Neural cell (in vitro differentiated cells): Measurements from ENCODE around the gene RTP2. TPM values are rescaled to one million over a fixed set of nuclear protein-coding genes. Genes with fewer than 3 reads are reported as not detected.

Source experiments
- H2AFZ ChIP-seq: fragments of 200-600, 300-800 bp; sonication (generic), shearing (Covaris generic); 2 replicates; pipeline ENCODE4 v1.6.0; 2014; ENCODE audit warnings: low read depth, mild to moderate bottlenecking, antibody characterized with exemption, low read length, moderate library complexity
- H3F3A ChIP-seq: fragments of 200-600 bp; shearing (Covaris generic); 2 replicates; pipeline ENCODE4 v1.6.1; 2016; ENCODE audit warnings: mild to moderate bottlenecking, moderate library complexity, mixed read lengths, antibody characterized with exemption, low read length; ENCODE audit not compliant: insufficient read depth, poor library complexity, severe bottlenecking
- H3K27ac ChIP-seq: fragments of 200-600, 300-800 bp; sonication (generic), shearing (Covaris generic); 2 replicates; pipeline ENCODE4 v1.5.1; 2014; ENCODE audit warnings: mild to moderate bottlenecking, low read length, moderate library complexity
- H3K27me3 ChIP-seq: fragments of 300-800, 200-600 bp; sonication (generic), shearing (Covaris generic); 2 replicates; pipeline ENCODE4 v1.6.0; 2014; ENCODE audit warnings: mild to moderate bottlenecking, low read depth, low read length, moderate library complexity; ENCODE audit not compliant: insufficient read depth
- H3K36me3 ChIP-seq: fragments of 300-800, 200-600 bp; sonication (generic), shearing (Covaris generic); 2 replicates; pipeline ENCODE4 v1.5.1; 2014; ENCODE audit warnings: mild to moderate bottlenecking, antibody characterized with exemption, low read length, moderate library complexity; ENCODE audit not compliant: insufficient read depth
- H3K4me2 ChIP-seq: fragments of 300-800, 200-600 bp; sonication (generic), shearing (Covaris generic); 2 replicates; pipeline ENCODE4 v1.6.0; 2014; ENCODE audit warnings: mild to moderate bottlenecking, low read length
- H3K4me3 ChIP-seq: fragments of 300-800, 200-600 bp; sonication (generic), shearing (Covaris generic); 2 replicates; pipeline ENCODE4 v1.5.1; 2014; ENCODE audit warnings: mild to moderate bottlenecking, low read length, moderate library complexity
- H3K79me2 ChIP-seq: fragments of 200-600 bp; shearing (Covaris generic); replicated peaks from 2 replicates; pipeline ENCODE4 v1.6.0; 2014; ENCODE audit warnings: mild to moderate bottlenecking, low read length, moderate library complexity; ENCODE audit not compliant: insufficient read depth
- H3K9ac ChIP-seq: fragments of 300-800, 200-600 bp; sonication (generic), shearing (Covaris generic); 2 replicates; pipeline ENCODE4 v1.6.1; 2016; ENCODE audit warnings: mild to moderate bottlenecking, low read length, mixed read lengths
- H3K9me2 ChIP-seq: fragments of 200-600 bp; shearing (Covaris generic); 2 replicates; pipeline ENCODE4 v1.6.1; 2016; ENCODE audit warnings: mild to moderate bottlenecking, low read length, mixed read lengths; ENCODE audit not compliant: insufficient read depth
- H3K9me3 ChIP-seq: fragments of 200-600, 300-800 bp; sonication (generic), shearing (Covaris generic); 2 replicates; pipeline ENCODE4 v1.6.1; 2016; ENCODE audit warnings: mild to moderate bottlenecking, mixed run types, low read length, moderate library complexity, mixed read lengths
- H4K20me1 ChIP-seq: fragments of 200-600 bp; shearing (Covaris generic); 2 replicates; pipeline ENCODE4 v1.6.1; 2016; ENCODE audit warnings: mild to moderate bottlenecking, mixed run types; ENCODE audit not compliant: insufficient read depth
- EP300 ChIP-seq: fragments of 450-650 bp; conservative IDR thresholded peaks from 2 replicates; pipeline ENCODE4 v1.6.1; 2014; ENCODE audit warnings: antibody characterized with exemption, mild to moderate bottlenecking, moderate library complexity; ENCODE audit not compliant: poor library complexity, severe bottlenecking
- EZH2 ChIP-seq: fragments of 200-600, 300-800 bp; shearing (Covaris generic), sonication (generic); IDR thresholded peaks from 2 replicates; pipeline ENCODE4 v1.6.1; 2014; ENCODE audit warnings: antibody characterized with exemption, low read length, borderline replicate concordance, mild to moderate bottlenecking; ENCODE audit not compliant: insufficient read depth, poor library complexity, severe bottlenecking
- MXI1 ChIP-seq: fragments of 450-650 bp; conservative IDR thresholded peaks from 2 replicates; pipeline ENCODE4 v1.6.1; 2014; ENCODE audit warnings: antibody characterized with exemption, mild to moderate bottlenecking; ENCODE audit not compliant: poor library complexity, severe bottlenecking
- RAD21 ChIP-seq: fragments of 450-650 bp; conservative IDR thresholded peaks from 2 replicates; pipeline ENCODE4 v1.6.1; 2014; ENCODE audit warnings: antibody characterized with exemption, mild to moderate bottlenecking, moderate library complexity
- SMC3 ChIP-seq: fragments of 450-650 bp; conservative IDR thresholded peaks from 2 replicates; pipeline ENCODE4 v1.6.1; 2014; ENCODE audit warnings: antibody characterized with exemption, mild to moderate bottlenecking, moderate library complexity; ENCODE audit not compliant: poor library complexity
- TAF1 ChIP-seq: IDR thresholded peaks from 2 replicates; pipeline ENCODE4 v1.6.1; 2012; ENCODE audit warnings: low read depth
- polyA plus RNA-seq: library from polyadenylated mRNA; depleted of rRNA; stranded (reverse); fragments of >200 nt; gene quantifications from 2 replicates; pipeline ENCODE4 v1.2.3, GENCODE V29; 2014
- TF ChIP-seq, protein P1 (sequence below): fragments of 450-650 bp; IDR thresholded peaks from 2 replicates; pipeline ENCODE4 v1.5.1; 2014; ENCODE audit warnings: antibody characterized with exemption, mild to moderate bottlenecking, moderate library complexity; ENCODE audit not compliant: poor library complexity, severe bottlenecking
- TF ChIP-seq, protein P2 (sequence below): IDR thresholded peaks from 2 replicates; pipeline ENCODE4 v1.6.1; 2012; ENCODE audit warnings: borderline replicate concordance

Gene RTP2
- polyA plus RNA-seq, 1 donor from 2014 or later, result not detected

DNA sequence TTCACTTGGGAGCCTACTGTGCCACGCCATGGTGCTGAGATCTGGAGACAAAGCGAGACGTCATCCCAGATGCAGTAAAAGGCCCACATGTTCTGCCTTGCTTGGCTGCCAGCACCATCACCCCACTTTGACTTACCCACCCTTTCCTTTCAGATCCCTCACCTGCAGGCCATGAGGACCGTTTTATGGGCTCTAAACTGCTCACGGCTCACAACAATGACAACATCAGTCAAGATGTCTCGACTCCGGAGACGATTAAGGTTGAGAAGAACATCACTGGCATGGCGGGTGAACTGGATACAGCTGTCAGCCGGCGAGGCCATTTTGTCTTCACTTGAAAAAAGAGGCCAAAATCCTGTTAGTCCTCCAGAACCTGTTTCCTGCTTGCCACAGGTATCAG, 31.0 kb upstream of the RTP2 start:
- Histone ChIP-seq H3K9me3 (no peaks in the 10 kb centered on the region), H3K9ac (no peak overlapping the region), H3K27ac (no peak overlapping the region), H3K27me3 (peaks cover 23% of the 10 kb centered on the region), H2AFZ (no peak overlapping the region), H3K79me2 (no peaks in the 10 kb centered on the region), H3K4me2 (no peak overlapping the region), H3K9me2 (no peaks in the 10 kb centered on the region), H3F3A (no peaks in the 10 kb centered on the region), H4K20me1 (no peaks in the 10 kb centered on the region), H3K36me3 (no peaks in the 10 kb centered on the region), H3K4me3 (no peak overlapping the region)
- TF ChIP-seq, protein P1, sequence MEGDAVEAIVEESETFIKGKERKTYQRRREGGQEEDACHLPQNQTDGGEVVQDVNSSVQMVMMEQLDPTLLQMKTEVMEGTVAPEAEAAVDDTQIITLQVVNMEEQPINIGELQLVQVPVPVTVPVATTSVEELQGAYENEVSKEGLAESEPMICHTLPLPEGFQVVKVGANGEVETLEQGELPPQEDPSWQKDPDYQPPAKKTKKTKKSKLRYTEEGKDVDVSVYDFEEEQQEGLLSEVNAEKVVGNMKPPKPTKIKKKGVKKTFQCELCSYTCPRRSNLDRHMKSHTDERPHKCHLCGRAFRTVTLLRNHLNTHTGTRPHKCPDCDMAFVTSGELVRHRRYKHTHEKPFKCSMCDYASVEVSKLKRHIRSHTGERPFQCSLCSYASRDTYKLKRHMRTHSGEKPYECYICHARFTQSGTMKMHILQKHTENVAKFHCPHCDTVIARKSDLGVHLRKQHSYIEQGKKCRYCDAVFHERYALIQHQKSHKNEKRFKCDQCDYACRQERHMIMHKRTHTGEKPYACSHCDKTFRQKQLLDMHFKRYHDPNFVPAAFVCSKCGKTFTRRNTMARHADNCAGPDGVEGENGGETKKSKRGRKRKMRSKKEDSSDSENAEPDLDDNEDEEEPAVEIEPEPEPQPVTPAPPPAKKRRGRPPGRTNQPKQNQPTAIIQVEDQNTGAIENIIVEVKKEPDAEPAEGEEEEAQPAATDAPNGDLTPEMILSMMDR, result no peak
- TF ChIP-seq EP300, result no peak
- TF ChIP-seq, protein P2, sequence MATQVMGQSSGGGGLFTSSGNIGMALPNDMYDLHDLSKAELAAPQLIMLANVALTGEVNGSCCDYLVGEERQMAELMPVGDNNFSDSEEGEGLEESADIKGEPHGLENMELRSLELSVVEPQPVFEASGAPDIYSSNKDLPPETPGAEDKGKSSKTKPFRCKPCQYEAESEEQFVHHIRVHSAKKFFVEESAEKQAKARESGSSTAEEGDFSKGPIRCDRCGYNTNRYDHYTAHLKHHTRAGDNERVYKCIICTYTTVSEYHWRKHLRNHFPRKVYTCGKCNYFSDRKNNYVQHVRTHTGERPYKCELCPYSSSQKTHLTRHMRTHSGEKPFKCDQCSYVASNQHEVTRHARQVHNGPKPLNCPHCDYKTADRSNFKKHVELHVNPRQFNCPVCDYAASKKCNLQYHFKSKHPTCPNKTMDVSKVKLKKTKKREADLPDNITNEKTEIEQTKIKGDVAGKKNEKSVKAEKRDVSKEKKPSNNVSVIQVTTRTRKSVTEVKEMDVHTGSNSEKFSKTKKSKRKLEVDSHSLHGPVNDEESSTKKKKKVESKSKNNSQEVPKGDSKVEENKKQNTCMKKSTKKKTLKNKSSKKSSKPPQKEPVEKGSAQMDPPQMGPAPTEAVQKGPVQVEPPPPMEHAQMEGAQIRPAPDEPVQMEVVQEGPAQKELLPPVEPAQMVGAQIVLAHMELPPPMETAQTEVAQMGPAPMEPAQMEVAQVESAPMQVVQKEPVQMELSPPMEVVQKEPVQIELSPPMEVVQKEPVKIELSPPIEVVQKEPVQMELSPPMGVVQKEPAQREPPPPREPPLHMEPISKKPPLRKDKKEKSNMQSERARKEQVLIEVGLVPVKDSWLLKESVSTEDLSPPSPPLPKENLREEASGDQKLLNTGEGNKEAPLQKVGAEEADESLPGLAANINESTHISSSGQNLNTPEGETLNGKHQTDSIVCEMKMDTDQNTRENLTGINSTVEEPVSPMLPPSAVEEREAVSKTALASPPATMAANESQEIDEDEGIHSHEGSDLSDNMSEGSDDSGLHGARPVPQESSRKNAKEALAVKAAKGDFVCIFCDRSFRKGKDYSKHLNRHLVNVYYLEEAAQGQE, result no peak
- TF ChIP-seq TAF1, result no peak
- no peak for TF ChIP-seq EZH2
- TF ChIP-seq RAD21, result no peak
- TF ChIP-seq MXI1, result no peak

DNA sequence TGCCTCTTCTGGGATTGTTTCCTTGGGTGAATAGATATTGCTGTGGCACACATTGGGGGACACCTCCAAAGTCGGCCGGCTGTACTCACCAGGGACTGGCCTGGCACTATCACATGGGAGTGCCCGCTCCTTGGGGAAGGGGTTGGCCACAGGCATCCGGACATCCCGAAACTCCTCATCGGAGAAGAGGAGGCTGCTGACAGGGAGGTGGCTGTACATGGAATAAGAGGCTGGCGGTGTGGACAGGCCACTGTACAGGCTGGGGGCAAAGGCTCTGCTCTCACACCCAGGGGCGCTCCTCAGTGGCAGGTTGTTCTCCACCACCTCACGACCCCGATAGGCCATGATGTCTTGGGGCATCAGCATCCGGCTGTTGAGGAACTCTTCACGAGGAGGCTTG, 27.2 kb upstream of the RTP2 start:
- H3K27me3 ChIP-seq, result no peaks in the 10 kb centered on the region
- H3K9me3 ChIP-seq, result no peaks in the 10 kb centered on the region
- H3K36me3 ChIP-seq, result no peaks in the 10 kb centered on the region
- H3K4me3 ChIP-seq, result no peak overlapping the region
- no peak overlapping the region for H3K4me2 ChIP-seq
- H3K79me2 ChIP-seq, result no peaks in the 10 kb centered on the region
- no peak overlapping the region for H3K27ac ChIP-seq
- H3K9ac ChIP-seq, result no peak overlapping the region
- no peaks in the 10 kb centered on the region for H3F3A ChIP-seq
- TF ChIP-seq RAD21 (no peak), EZH2 (no peak), TAF1 (no peak), MXI1 (no peak), SMC3 (no peak)
- TF ChIP-seq, protein P1, result no peak
- H3K9me2 ChIP-seq, result no peaks in the 10 kb centered on the region
- H2AFZ ChIP-seq, result no peak overlapping the region
- no peaks in the 10 kb centered on the region for H4K20me1 ChIP-seq
